Hematopoietic multipotent progenitor cell treated with erythropoietin and hydrocortisone succinate and interleukin-3 and kit ligand, for 6 days (in vitro differentiated cells): ENCODE data around the gene SPEN.
"Not testable (repeated sequence)": the region's sequence is repeated elsewhere in the genome, so short reads cannot be mapped to it uniquely, and the experiment has no call there.

Experiments used
- DNase-seq: peaks from one replicate; pipeline ENCODE4 v3.0.0-alpha.2; 2015

SPEN gene

DNA sequence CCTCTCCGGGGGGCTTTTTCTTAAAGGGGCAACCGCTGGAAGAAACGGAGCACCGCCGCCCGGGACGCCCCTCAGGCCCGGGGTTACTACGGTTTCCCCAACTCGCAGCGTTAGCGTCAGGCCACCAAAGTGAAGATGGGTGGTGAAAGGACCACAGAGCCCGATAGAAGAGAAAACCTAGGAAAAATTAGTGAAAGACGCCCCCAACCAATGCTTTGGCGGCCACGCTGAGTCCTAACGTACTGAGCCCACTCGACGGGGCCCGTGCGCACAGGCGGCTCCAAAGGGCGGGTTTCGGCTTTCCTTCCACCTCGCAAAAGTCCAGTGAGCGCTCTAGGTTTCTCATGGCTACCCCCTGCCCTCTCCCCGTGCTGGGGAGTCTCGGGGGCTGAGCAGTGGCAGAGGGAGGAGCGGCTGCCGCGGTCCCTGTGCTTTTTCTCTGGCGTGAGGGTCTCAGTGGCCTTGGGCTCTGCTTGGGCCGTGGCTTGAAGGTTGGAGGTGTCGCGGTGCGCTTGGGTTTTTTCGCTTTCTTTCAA, 12.2 kb upstream of the SPEN start:
- peak; percentile 58 for DNase-seq

DNA sequence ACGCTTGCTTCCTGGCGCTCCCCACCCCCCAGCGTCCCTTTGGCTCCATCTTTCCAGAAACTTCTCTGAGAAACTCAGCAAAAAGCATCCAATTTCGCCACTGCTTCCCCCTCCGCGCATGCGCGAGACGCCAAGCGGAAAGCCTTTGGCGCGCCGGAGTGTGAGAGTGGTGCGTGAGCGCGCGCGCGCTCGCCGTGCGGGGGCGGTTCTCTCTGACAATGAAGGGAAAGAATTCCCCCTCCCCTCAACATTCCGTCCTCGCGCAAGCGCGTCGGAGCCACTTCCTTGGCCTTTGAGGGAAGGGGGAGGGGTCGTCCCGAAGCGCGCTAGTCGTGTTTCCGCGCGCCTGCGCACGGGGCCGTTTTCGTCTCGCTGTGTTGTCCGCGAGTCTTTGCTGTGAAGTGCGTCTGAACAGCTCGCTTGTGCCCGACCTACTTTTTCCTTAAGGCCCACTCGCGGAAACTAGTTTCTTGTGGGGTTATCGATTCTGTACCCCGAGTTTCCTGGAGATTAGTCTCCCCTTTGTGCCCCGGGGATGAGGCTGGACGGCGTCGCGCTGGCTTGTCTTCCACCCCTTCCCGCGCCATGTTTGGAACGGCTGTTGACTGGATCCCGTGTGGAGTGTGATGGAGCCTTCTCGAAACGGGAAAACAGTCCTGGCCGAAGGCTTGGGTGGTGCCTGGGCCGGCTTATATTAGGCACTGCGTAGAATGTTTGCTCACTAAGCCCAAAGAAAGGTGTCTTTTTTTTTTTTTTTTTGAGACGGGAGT, 11.6 kb upstream of the SPEN start:
- peak; percentile 99 for DNase-seq

DNA sequence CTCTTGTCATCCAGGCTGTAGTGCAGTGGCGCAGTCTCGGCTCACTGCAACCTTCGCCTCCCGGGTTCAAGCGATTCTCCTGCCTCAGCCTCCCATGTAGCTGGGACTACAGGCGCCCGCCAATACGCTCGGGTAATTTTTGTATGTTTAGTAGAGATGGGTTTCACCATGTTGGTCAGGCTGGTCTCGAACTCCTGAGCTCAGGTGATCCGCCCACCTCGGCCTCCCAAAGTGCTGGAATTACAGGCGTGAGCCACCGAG, 11.1 kb upstream of the SPEN start:
- not testable (repeated sequence) for DNase-seq

DNA sequence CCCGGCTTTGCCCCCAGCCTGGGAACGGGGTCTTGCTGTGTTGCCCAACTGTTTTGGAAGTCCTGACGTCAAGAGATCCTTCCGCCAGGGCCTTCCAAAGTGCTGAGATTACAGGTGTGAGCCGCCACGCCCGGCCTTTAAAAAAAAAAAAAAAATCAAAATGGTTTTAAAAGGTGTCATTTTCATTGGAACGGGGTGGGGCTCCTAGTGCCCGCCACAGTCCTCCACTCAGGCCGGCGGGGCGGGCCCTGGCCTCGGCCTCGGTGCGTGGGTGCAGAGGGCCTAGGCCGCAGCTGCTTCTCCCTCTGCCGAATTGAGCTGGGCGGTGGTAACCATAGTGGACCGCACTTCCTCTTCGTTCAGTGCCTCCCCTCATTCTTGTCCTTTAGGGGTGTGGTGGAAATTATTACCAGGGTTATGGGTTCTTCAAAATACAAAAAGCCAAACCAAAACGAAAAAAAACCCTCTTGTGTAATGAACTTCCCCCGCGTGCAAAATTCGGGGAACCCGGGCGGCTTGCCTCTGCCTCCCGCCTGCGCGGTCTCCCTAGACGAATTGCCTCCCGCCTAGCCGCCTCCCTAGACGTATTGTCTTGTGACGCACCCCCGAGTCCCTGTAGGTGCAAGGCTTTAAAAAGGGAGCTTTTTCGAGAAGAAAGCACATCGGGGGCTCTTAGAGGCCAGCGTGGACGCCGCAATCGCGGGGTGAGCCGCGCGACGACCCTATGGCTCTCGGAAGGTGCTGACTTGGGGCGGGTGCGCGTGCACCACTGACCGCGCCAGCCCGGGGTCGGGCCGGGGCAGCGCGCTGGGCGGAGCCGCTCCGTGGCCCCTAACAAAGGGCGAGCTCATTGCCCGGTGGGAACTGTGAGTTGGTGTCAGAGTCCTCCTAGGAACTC, 10.5 kb upstream of the SPEN start:
- peak; percentile 80 for DNase-seq

GRCh38 chr1:15837931-15838330, 9.6 kb upstream of the SPEN start:
- no peak for DNase-seq

DNA sequence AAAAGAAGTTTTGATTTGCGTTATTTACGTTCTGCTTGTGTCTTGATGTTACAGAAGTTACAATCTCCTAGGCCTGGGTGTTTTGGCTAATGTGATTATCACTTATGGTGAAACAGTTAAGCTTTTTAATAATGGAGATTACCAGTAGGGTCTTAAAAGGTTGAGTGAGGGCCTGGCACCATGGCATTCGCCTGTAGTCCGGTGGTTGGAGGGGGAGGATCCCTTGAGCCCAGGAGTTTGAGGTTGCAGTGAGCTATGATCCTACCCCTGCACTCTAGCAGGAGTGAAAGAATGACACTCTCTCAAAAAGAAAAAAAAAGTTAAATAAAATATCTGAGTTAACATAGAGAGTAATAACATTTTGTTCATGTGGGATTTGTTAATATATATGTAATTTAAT, 8.8 kb upstream of the SPEN start:
- no peak for DNase-seq

DNA sequence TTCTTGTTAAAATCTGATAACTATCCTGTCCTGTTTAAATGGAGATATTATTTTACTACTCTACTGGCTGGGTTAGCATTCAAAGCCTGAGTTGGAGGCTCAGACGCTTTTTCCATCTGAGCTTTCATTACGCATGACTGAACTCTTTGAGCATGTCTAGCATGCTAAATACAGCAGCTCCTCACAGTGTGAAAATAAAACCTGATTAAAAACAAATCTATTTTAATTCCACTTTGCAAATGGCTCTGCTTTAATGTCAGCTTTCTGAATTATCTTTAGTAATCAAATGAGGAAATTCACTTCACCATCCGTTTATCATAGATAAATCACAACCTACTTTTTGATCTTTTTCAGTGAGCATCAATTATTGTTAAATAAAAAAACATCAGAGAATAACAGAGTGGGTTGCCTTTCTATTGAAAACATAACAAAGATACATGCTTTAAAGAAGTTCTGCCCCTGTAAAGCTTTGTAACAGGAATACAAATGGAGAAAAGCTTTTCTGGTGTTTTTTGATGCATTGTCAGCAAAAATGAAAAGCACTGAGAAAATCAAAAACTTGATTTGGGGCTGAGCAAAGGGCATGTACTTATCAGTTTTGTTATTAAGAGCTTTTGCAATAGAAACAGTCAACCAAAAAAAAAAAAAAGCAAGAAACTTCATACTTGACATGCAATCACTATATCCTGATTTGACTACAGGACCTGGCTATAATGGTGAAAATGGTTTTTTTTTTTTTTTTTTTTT, 3.5 kb upstream of the SPEN start:
- no peak for DNase-seq

GRCh38 chr1:15846056-15846455, 1.5 kb upstream of the SPEN start:
- DNase-seq: not testable (repeated sequence)

GRCh38 chr1:15847893-15848142, 311 bp downstream of the SPEN start:
- DNase-seq: no peak

GRCh38 chr1:15848143-15848928, 829 bp downstream of the SPEN start:
- peak; percentile 61 for DNase-seq

- peak; percentile 90 for DNase-seq
Observed at GRCh38 chr1:15848929-15849774, 1.6 kb downstream of the SPEN start.

- DNase-seq: peak; percentile 87
Observed at GRCh38 chr1:15849775-15850324, 2.3 kb downstream of the SPEN start.

GRCh38 chr1:15850471-15851001, 3.0 kb downstream of the SPEN start:
- no peak for DNase-seq

DNA sequence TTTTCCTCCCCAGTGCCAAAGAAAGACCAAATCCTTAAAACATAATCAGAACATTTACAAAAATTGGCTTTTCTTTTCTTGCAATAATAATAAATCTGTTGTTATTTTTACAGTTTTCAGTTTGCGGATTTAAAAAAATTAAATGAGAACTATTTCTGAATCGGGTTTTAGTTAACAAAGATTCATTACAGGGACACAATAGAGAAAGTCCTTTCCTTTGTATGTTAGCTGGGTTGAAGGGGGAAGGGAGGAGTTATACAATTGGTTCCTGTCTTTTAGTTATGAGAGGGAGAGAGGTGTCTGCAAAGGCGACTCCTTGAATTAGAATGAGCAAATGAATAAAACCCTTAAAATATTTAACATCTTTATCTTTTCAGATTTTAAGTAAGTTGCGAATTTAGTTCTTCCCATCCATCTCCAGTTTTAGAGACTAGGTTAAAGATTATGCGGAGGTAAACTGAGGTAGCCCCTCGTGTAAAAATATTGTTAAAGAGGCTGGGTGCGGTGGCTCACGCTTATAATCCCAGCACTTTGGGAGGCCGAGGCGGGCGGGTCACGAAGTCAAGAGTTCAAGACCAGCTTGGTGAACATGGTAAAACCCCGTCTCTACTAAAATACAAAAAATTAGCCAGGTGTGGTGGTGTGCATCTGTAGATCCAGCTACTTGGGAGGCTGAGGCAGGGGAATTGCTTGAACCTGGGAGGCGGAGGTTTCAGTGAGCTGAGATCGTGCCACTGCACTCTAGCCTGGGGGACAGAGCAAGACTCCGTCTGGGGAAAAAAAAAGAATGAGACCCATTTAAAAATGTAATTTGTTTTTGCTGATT, 3.9 kb downstream of the SPEN start:
- DNase-seq: peak; percentile 36

- no peak for DNase-seq
Observed at GRCh38 chr1:15852036-15852827, 4.7 kb downstream of the SPEN start.

- no peak for DNase-seq
Observed at GRCh38 chr1:15852828-15853302, 5.4 kb downstream of the SPEN start.

GRCh38 chr1:15856888-15857287, 9.4 kb downstream of the SPEN start:
- no peak for DNase-seq

DNA sequence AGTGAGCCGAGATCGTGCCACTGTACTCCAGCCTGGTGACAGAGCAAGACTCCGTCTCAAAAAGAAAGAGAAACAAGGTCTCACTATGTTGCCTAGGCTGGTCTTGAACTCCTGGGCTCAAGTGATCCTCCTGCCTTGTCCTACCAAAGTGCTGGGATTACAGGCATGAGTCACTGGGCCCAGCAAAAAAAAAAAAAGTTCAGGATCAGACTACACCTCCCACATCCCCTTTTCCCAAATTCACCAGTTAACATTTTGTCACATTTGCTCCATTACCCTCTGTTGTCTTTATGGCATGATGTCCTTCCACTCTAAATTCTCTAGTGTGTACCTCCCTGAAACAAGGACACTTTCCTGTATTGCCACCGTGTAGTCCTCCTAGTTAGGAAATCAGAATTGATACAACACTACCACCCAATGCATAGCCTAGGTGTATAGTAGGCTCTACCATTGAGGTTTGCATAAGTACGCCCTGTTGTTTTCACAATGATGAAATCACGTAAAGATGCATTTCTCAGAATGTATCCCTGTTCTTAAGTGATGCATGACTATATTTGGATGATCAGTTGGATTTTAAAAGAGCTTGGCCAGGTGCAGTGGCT, 10.7 kb downstream of the SPEN start:
- no peak for DNase-seq
